IMR-90 (cell line): ENCODE results near the gene HOOK1. TPM values are rescaled to one million over a fixed set of nuclear protein-coding genes. Genes with fewer than 3 reads are reported as not detected.

ENCODE experiments used
- ATAC-seq: fragments of 200-7000 bp; cut with Tn5 transposase; 2 replicates; pipeline ENCODE4 v1.9.1; 2020; ENCODE audit warnings: low read depth, mild to moderate bottlenecking, moderate library complexity
- BruUV-seq: library from RNA; stranded (reverse); fragments of 400-500 nt; replicated peaks from 2 replicates; lab custom pipeline; 2021; lab: Mats Ljungman, UMichigan
- CTCF ChIA-PET: fragments of 300-600 bp; formaldehyde crosslinking; extraction: SDS; loops from one replicate; lab custom pipeline; 2021; ENCODE audit warnings: antibody characterized with exemption; lab: Yijun Ruan, JAX
- POLR2A ChIA-PET: fragments of 300-600 bp; sonication (Branson Sonifier 250); formaldehyde crosslinking; loops from one replicate; lab custom pipeline; 2022; ENCODE audit warnings: antibody characterized with exemption; ENCODE audit not compliant: unreplicated experiment; lab: Charles Lee
- DNase-seq: peaks from one replicate; pipeline ENCODE4 v3.0.0; 2013
- H2AFZ ChIP-seq: replicated peaks from 2 replicates; pipeline ENCODE3; 2013; ENCODE audit warnings: low read length, mild to moderate bottlenecking; ENCODE audit not compliant: poor library complexity
- H2AK5ac ChIP-seq: 2 replicates; pipeline ENCODE4 v1.6.1; 2013; ENCODE audit warnings: low read depth, low read length, inconsistent platforms
- H2AK9ac ChIP-seq: replicated peaks from 2 replicates; pipeline ENCODE3; 2013; ENCODE audit warnings: mild to moderate bottlenecking, low read depth, low read length, moderate library complexity; ENCODE audit not compliant: poor library complexity
- H2BK120ac ChIP-seq: 2 replicates; pipeline ENCODE4 v1.6.1; 2013; ENCODE audit warnings: low read depth, low read length, inconsistent platforms
- H2BK15ac ChIP-seq: 3 replicates; pipeline ENCODE4 v1.6.1; 2013; ENCODE audit warnings: low read depth, low read length, inconsistent platforms
- H2BK20ac ChIP-seq: 2 replicates; pipeline ENCODE4 v1.6.1; 2013; ENCODE audit warnings: low read depth, mild to moderate bottlenecking, inconsistent platforms, low read length, moderate library complexity
- H2BK5ac ChIP-seq: 2 replicates; pipeline ENCODE4 v1.6.1; 2013; ENCODE audit warnings: mild to moderate bottlenecking, low read depth, low read length, inconsistent platforms; ENCODE audit not compliant: poor library complexity, severe bottlenecking
- H3K14ac ChIP-seq: replicated peaks from 2 replicates; pipeline ENCODE4 v1.6.1; 2013; ENCODE audit warnings: low read depth, low read length, inconsistent platforms
- H3K18ac ChIP-seq: 2 replicates; pipeline ENCODE4 v1.6.1; 2013; ENCODE audit warnings: low read depth, low read length, control low read depth
- H3K23ac ChIP-seq: 2 replicates; pipeline ENCODE4 v1.6.1; 2013; ENCODE audit warnings: low read depth, low read length, inconsistent platforms
- H3K27ac ChIP-seq: 2 replicates; pipeline ENCODE4 v1.5.1; 2013; ENCODE audit warnings: mild to moderate bottlenecking, control low read depth, low read length; ENCODE audit not compliant: insufficient read depth
- H3K27me3 ChIP-seq: 2 replicates; pipeline ENCODE4 v1.6.1; 2013; ENCODE audit warnings: low read length; ENCODE audit not compliant: control insufficient read depth, insufficient read depth
- H3K36me3 ChIP-seq: 2 replicates; pipeline ENCODE4 v1.6.1; 2013; ENCODE audit warnings: low read length, mixed read lengths; ENCODE audit not compliant: control insufficient read depth, insufficient read depth
- H3K4ac ChIP-seq: 2 replicates; pipeline ENCODE4 v1.6.1; 2013; ENCODE audit warnings: low read depth, low read length, inconsistent platforms
- H3K4me1 ChIP-seq: 2 replicates; pipeline ENCODE4 v1.6.1; 2013; ENCODE audit warnings: low read length, mixed read lengths; ENCODE audit not compliant: control insufficient read depth, insufficient read depth
- H3K4me2 ChIP-seq: 2 replicates; pipeline ENCODE4 v1.6.1; 2013; ENCODE audit warnings: low read depth, mild to moderate bottlenecking, control low read depth, low read length, moderate library complexity
- H3K4me3 ChIP-seq: 2 replicates; pipeline ENCODE4 v1.5.1; 2013; ENCODE audit warnings: low read depth, mild to moderate bottlenecking, control low read depth, low read length, moderate library complexity; ENCODE audit not compliant: insufficient read depth
- H3K56ac ChIP-seq: 2 replicates; pipeline ENCODE4 v1.6.1; 2013; ENCODE audit warnings: low read length, inconsistent platforms; ENCODE audit not compliant: insufficient read depth; ENCODE audit errors: extremely low read depth
- H3K79me1 ChIP-seq, 2 experiments: 2 replicates each; pipeline ENCODE4 v1.6.1; 2013; ENCODE audit warnings: low read length in 2 of 2, inconsistent platforms in 1 of 2, low read depth in 1 of 2
- H3K9ac ChIP-seq: 2 replicates; pipeline ENCODE4 v1.6.1; 2013; ENCODE audit warnings: low read depth, low read length, control low read depth
- H3K9me1 ChIP-seq: 2 replicates; pipeline ENCODE4 v1.6.1; 2013; ENCODE audit warnings: low read length, inconsistent platforms; ENCODE audit not compliant: insufficient read depth
- H3K9me3 ChIP-seq: 2 replicates; pipeline ENCODE4 v1.6.1; 2013; ENCODE audit warnings: low read length; ENCODE audit not compliant: control insufficient read depth, insufficient read depth
- H4K20me1 ChIP-seq: 2 replicates; pipeline ENCODE4 v1.6.1; 2013; ENCODE audit warnings: low read length, inconsistent platforms; ENCODE audit not compliant: insufficient read depth
- H4K5ac ChIP-seq: 2 replicates; pipeline ENCODE4 v1.6.1; 2013; ENCODE audit warnings: mild to moderate bottlenecking, low read depth, low read length, control low read depth
- H4K8ac ChIP-seq, 2 experiments: 2 replicates each; pipeline ENCODE4 v1.6.1; 2013; ENCODE audit warnings: low read depth in 2 of 2, low read length in 2 of 2, control low read depth in 1 of 2, inconsistent platforms in 1 of 2
- H4K91ac ChIP-seq: 2 replicates; pipeline ENCODE4 v1.6.1; 2013; ENCODE audit warnings: low read depth, low read length, inconsistent platforms; ENCODE audit not compliant: insufficient read depth
- BHLHE40 ChIP-seq: fragments of 150-350 bp; IDR thresholded peaks from 2 replicates; pipeline ENCODE4 v1.6.1; 2016; ENCODE audit warnings: mild to moderate bottlenecking, low read depth, low read length
- CEBPB ChIP-seq: IDR thresholded peaks from 2 replicates; pipeline ENCODE4 v1.6.1; 2012; ENCODE audit warnings: low read depth, low read length, improper control_type of control experiment
- CHD1 ChIP-seq: IDR thresholded peaks from 2 replicates; pipeline ENCODE4 v1.6.1; 2012; ENCODE audit warnings: low read depth, low read length, improper control_type of control experiment
- FOS ChIP-seq: fragments of 150-350 bp; IDR thresholded peaks from 2 replicates; pipeline ENCODE4 v1.6.1; 2016; ENCODE audit warnings: low read depth, low read length
- MAFK ChIP-seq: IDR thresholded peaks from 2 replicates; pipeline ENCODE4 v1.6.1; 2012; ENCODE audit warnings: low read depth, low read length, improper control_type of control experiment
- MAZ ChIP-seq: IDR thresholded peaks from 2 replicates; pipeline ENCODE4 v1.6.1; 2012; ENCODE audit warnings: low read depth, mild to moderate bottlenecking, low read length, improper control_type of control experiment, moderate library complexity, borderline replicate concordance
- MXI1 ChIP-seq: IDR thresholded peaks from 2 replicates; pipeline ENCODE4 v1.6.1; 2012; ENCODE audit warnings: low read depth, mild to moderate bottlenecking, low read length, moderate library complexity, borderline replicate concordance
- NFE2L2 ChIP-seq: fragments of 150-350 bp; IDR thresholded peaks from 2 replicates; pipeline ENCODE4 v1.6.1; 2016; ENCODE audit warnings: low read depth, mild to moderate bottlenecking, low read length
- POLR2A ChIP-seq: IDR thresholded peaks from 2 replicates; pipeline ENCODE4 v1.6.1; 2012; ENCODE audit warnings: mild to moderate bottlenecking, low read depth, low read length
- RAD21 ChIP-seq: IDR thresholded peaks from 2 replicates; pipeline ENCODE4 v1.6.1; 2012; ENCODE audit warnings: low read length, improper control_type of control experiment
- RCOR1 ChIP-seq: IDR thresholded peaks from 2 replicates; pipeline ENCODE4 v1.6.1; 2012; ENCODE audit warnings: mild to moderate bottlenecking, low read length, improper control_type of control experiment; ENCODE audit not compliant: insufficient replicate concordance
- RFX5 ChIP-seq: IDR thresholded peaks from 2 replicates; pipeline ENCODE4 v1.8.0; 2012; ENCODE audit warnings: low read depth, mild to moderate bottlenecking, low read length, moderate library complexity
- SMC3 ChIP-seq: fragments of 150-350 bp; IDR thresholded peaks from 2 replicates; pipeline ENCODE4 v1.6.1; 2016; ENCODE audit warnings: low read depth, mild to moderate bottlenecking, antibody characterized with exemption, low read length, moderate library complexity
- WGBS, 2 experiments: methylation state at CpG; one replicate each; pipeline versions ENCODE4 v1.1.5 to v1.1.7; 2013; ENCODE audit warnings: missing lambda C conversion rate in 2 of 2; ENCODE audit not compliant: insufficient read length in 1 of 2; ENCODE audit errors: extremely low coverage in 2 of 2; 5-methylcytosine and 5-hydroxymethylcytosine counted together
- dilution Hi-C: fragments of 300-500 bp; cut with HindIII; formaldehyde crosslinking; loops from one replicate; pipeline ENCODE4 v1.14.3; 2018; ENCODE audit warnings: low sequenced_read_pairs; ENCODE audit not compliant: unreplicated experiment
- in situ Hi-C: fragments of 300-500 bp; cut with MboI; formaldehyde crosslinking; loops from 3 replicates; pipeline ENCODE4 v1.14.3; 2019; ENCODE audit warnings: low sequenced_read_pairs, inconsistent platforms, mixed read lengths
- intact Hi-C: fragments of 100-400 bp; cut with micrococcal nuclease; formaldehyde crosslinking; loops from 2 replicates; pipeline ENCODE4 v1.10.0; 2022
- polyA plus RNA-seq, 3 experiments: library from polyadenylated mRNA; depleted of rRNA; stranded (reverse); fragments of >200 nt; gene quantifications; 2 replicates each; pipeline ENCODE4 v1.2.3, GENCODE V29; 2012; ENCODE audit warnings: low replicate concordance in 1 of 3
- total RNA-seq: library from RNA; depleted of rRNA; stranded (reverse); fragments of >200 nt; gene quantifications from 2 replicates; pipeline ENCODE4 v1.2.3, GENCODE V29; 2012
- TF ChIP-seq, protein P1 (sequence below): conservative IDR thresholded peaks from 2 replicates; pipeline ENCODE4 v1.5.1; 2012; ENCODE audit warnings: mild to moderate bottlenecking, low read depth, low read length, improper control_type of control experiment
- TF ChIP-seq, protein P2 (sequence below): fragments of 150-350 bp; IDR thresholded peaks from 2 replicates; pipeline ENCODE4 v1.6.1; 2017; ENCODE audit warnings: mild to moderate bottlenecking, antibody characterized with exemption, low read length, low read depth
- TF ChIP-seq, protein P3 (sequence below): fragments of 150-350 bp; IDR thresholded peaks from 2 replicates; pipeline ENCODE4 v1.6.1; 2016; ENCODE audit warnings: low read depth, mild to moderate bottlenecking, low read length, moderate library complexity, borderline replicate concordance

Gene HOOK1
- total and polyA plus RNA-seq, 2 of the 4 experiments (the other 2 are of a cell fraction), result not detected

DNA sequence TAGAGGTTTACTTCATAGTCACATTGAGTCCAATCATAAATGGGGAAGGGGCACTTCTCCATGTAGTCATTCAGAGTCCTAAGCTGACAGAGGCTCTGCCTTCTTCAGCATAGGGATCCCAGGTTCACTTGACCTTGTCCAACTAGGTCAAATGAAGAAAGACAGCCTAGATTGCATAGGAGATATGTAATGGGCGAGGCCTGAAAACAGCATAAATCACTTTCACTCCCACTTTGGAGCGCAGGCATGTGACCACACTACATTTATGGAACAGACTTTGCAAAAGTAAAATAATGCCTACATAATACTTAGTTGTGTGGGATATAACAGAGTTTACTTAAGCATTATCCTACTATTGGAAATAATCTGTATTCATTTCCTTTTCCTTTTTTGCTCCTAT lies 51.7 kb downstream of the HOOK1 start:
- ChIA-PET CTCF (no interaction called here), POLR2A (no interaction called here)
- Histone ChIP-seq H2BK15ac (no peak overlapping the region), H4K8ac (no peak overlapping the region), H2BK120ac (no peak overlapping the region), H2AK5ac (no peak overlapping the region), H3K4me3 (no peak overlapping the region), H3K4me2 (no peak overlapping the region), H3K27me3 (no peaks in the 10 kb centered on the region; the same call in 1 of the 2 replicates), H3K56ac (no peak overlapping the region), H3K9me1 (no peaks in the 10 kb centered on the region), H3K23ac (no peak overlapping the region), H4K91ac (no peak overlapping the region), H2AFZ (no peak overlapping the region), H4K5ac (no peak overlapping the region), H3K79me1 (no peaks in the 10 kb centered on the region), H2BK20ac (no peak overlapping the region), H3K4ac (no peak overlapping the region), H3K27ac (no peak overlapping the region), H3K9ac (no peak overlapping the region), H3K4me1 (no peaks in the 10 kb centered on the region), H3K18ac (no peak overlapping the region), H2BK5ac (no peak overlapping the region), H3K36me3 (no peaks in the 10 kb centered on the region), H4K20me1 (no peaks in the 10 kb centered on the region), H3K9me3 (no peaks in the 10 kb centered on the region), H2AK9ac (no peak overlapping the region), H3K14ac (no peak overlapping the region)
- ATAC-seq (no peak), DNase-seq (no peak)
- in situ Hi-C loops, result no loop called here
- no TSS peak for BruUV-seq
- intact Hi-C loops, result no loop called here
- TF ChIP-seq MAFK (no peak), MXI1 (no peak), RCOR1 (no peak), BHLHE40 (no peak), RAD21 (no peak), CHD1 (no peak), FOS (no peak), POLR2A (no peak), NFE2L2 (no peak), RFX5 (no peak), SMC3 (no peak), CEBPB (no peak), MAZ (no peak)
- TF ChIP-seq, protein P1, sequence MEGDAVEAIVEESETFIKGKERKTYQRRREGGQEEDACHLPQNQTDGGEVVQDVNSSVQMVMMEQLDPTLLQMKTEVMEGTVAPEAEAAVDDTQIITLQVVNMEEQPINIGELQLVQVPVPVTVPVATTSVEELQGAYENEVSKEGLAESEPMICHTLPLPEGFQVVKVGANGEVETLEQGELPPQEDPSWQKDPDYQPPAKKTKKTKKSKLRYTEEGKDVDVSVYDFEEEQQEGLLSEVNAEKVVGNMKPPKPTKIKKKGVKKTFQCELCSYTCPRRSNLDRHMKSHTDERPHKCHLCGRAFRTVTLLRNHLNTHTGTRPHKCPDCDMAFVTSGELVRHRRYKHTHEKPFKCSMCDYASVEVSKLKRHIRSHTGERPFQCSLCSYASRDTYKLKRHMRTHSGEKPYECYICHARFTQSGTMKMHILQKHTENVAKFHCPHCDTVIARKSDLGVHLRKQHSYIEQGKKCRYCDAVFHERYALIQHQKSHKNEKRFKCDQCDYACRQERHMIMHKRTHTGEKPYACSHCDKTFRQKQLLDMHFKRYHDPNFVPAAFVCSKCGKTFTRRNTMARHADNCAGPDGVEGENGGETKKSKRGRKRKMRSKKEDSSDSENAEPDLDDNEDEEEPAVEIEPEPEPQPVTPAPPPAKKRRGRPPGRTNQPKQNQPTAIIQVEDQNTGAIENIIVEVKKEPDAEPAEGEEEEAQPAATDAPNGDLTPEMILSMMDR, result no peak
- TF ChIP-seq, protein P2, sequence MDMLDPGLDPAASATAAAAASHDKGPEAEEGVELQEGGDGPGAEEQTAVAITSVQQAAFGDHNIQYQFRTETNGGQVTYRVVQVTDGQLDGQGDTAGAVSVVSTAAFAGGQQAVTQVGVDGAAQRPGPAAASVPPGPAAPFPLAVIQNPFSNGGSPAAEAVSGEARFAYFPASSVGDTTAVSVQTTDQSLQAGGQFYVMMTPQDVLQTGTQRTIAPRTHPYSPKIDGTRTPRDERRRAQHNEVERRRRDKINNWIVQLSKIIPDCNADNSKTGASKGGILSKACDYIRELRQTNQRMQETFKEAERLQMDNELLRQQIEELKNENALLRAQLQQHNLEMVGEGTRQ, result no peak
- TF ChIP-seq, protein P3, sequence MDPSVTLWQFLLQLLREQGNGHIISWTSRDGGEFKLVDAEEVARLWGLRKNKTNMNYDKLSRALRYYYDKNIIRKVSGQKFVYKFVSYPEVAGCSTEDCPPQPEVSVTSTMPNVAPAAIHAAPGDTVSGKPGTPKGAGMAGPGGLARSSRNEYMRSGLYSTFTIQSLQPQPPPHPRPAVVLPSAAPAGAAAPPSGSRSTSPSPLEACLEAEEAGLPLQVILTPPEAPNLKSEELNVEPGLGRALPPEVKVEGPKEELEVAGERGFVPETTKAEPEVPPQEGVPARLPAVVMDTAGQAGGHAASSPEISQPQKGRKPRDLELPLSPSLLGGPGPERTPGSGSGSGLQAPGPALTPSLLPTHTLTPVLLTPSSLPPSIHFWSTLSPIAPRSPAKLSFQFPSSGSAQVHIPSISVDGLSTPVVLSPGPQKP, result no peak
- dilution Hi-C loops, result no loop called here
- no CpG with 5 or more reads among the region's 2 CpGs for WGBS, 2 experiments
